ENCODE data around the gene PTPRN2. TPM values are rescaled to one million over a fixed set of nuclear protein-coding genes. Genes with fewer than 3 reads are reported as not detected.

PTPRN2 gene
- total and polyA plus RNA-seq, 2 of the 13 experiments (the other 11 are each of a cell fraction or from before 2014, with no cell fraction given): 2.5 to 24.2 TPM

GRCh38 chr7:157875230-157876179 lies 712.1 kb downstream of the PTPRN2 start (continued):
- no peak for TF ChIP-seq USF2 (IDR thresholded peaks at IDR 0.05; ENCODE audit: low read depth, low read length)
- no peak for TF ChIP-seq USF2 (CRISPR knock-in tag; IDR thresholded peaks at IDR 0.05; ENCODE audit: borderline replicate concordance)
- TF ChIP-seq MATR3 (CRISPR knock-in tag; IDR thresholded peaks at IDR 0.05): no peak
- TF ChIP-seq PRMT3 (CRISPR knock-in tag; IDR thresholded peaks at IDR 0.05; ENCODE audit: borderline replicate concordance, low read depth): no peak
- no peak for TF ChIP-seq ESRRA (CRISPR knock-in tag; IDR thresholded peaks at IDR 0.05; ENCODE audit: low read depth)
- no peak for TF ChIP-seq MTA1 (CRISPR knock-in tag; IDR thresholded peaks at IDR 0.05; ENCODE audit: borderline replicate concordance)
- no peak for TF ChIP-seq MYNN (CRISPR knock-in tag; IDR thresholded peaks at IDR 0.05; ENCODE audit: low read depth)
- TF ChIP-seq CTCF (CRISPR knock-in tag; IDR thresholded peaks at IDR 0.05): peak; percentile 91
- TF ChIP-seq SATB2 (CRISPR knock-in tag; IDR thresholded peaks at IDR 0.05): no peak
- 0 out of 2 replicates have a peak, but pooled peaks have one; percentile 54 for TF ChIP-seq ZBTB46 (CRISPR knock-in tag; IDR thresholded peaks at IDR 0.05; ENCODE audit: borderline replicate concordance)
- TF ChIP-seq ZHX1 (CRISPR knock-in tag; IDR thresholded peaks at IDR 0.05; ENCODE audit: low read depth): no peak
- no peak for TF ChIP-seq ZNF205 (CRISPR knock-in tag; IDR thresholded peaks at IDR 0.05)
- no peak for TF ChIP-seq ZNF121 (CRISPR knock-in tag; IDR thresholded peaks at IDR 0.05)
- TF ChIP-seq ZNF850 (CRISPR knock-in tag; conservative IDR thresholded peaks at IDR 0.05): no peak
- no peak for TF ChIP-seq ZNF557 (CRISPR knock-in tag; IDR thresholded peaks at IDR 0.05)
- no peak for TF ChIP-seq ZMYM2 (CRISPR knock-in tag; IDR thresholded peaks at IDR 0.05)
- TF ChIP-seq ZNF747 (CRISPR knock-in tag; IDR thresholded peaks at IDR 0.05; ENCODE audit: borderline replicate concordance): no peak
- no peak for TF ChIP-seq NR2F6 (IDR thresholded peaks at IDR 0.05)
- TF ChIP-seq NR2F6 (CRISPR knock-in tag; IDR thresholded peaks at IDR 0.05): peak; percentile 21; the same call in 1 of the 2 replicates
- peak; percentile 30; the same call in 1 of the 2 replicates for TF ChIP-seq SMC3 (IDR thresholded peaks at IDR 0.05; ENCODE audit: low read length)
